ENCODE measurements around the gene REG3G. TPM values are rescaled to one million over a fixed set of nuclear protein-coding genes. Genes with fewer than 3 reads are reported as not detected.

REG3G gene
- total and polyA plus RNA-seq, 10 of the 15 experiments (the other 5 are each of a cell fraction or from before 2014, with no cell fraction given), result 0.33 TPM; not detected in 9

DNA sequence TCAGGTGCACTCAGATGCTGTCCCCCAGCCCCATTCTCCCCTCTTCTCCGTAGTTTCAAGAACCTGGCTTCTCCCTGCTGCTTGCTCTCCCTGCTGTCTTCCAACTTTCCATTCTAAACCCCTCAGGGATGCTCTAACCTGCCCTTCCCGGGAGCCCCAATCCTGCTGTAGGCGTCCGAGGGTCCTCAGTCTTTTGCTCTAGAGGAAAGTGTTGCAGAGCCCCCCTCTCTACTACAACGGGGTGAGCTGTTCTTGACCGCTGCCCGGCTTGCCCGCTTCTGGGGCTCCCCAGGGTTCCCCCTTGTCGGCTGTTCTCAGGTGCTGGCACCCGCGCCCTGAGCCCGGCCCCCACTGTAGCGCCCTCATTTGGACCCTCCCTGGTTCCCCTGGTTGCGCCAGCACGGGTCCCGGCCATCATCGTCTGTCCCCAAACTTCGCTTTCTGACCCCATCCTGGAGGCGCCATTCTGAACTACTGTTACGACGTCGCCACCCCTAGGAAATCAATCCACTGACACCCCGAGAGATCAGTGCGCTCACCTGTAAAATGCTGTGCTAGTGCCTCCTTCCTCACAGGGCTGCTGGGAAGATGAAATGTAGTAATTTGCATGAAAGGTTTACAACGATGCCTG is 31.9 kb upstream of the REG3G start:
- Histone ChIP-seq H3K27ac (ENCODE audit: control insufficient read depth, insufficient read depth) (no peak overlapping the region), H2AFZ (ENCODE audit: control insufficient read depth, low read depth, low read length) (no peak overlapping the region), H3K27me3 (replicated peaks in 1 of 2; ENCODE audit: control insufficient read depth in 2 of 2, insufficient read depth in 2 of 2, low read length in 1 of 2) (peaks cover 2 to 4% of the 10 kb centered on the region in 2 experiments; a peak in 3 of 4 replicates), H3K4me1 (ENCODE audit: control insufficient read depth, insufficient read depth, low read length) (no peaks in the 10 kb centered on the region), H3K4me2 (ENCODE audit: control insufficient read depth, insufficient read depth) (no peak overlapping the region), H3K9me3 (replicated peaks; ENCODE audit: control insufficient read depth, insufficient read depth, low read length) (no peaks in the 10 kb centered on the region), H3K9ac (ENCODE audit: control insufficient read depth, insufficient read depth, low read length) (no peak overlapping the region), H4K20me1 (ENCODE audit: control insufficient read depth, insufficient read depth) (no peaks in the 10 kb centered on the region), H3K36me3 (ENCODE audit: control insufficient read depth in 2 of 2, insufficient read depth in 2 of 2, low read length in 1 of 2) (no peaks in the 10 kb centered on the region), H3K79me2 (ENCODE audit: control insufficient read depth, insufficient read depth, low read length) (no peaks in the 10 kb centered on the region), H3K4me3 (no peak overlapping the region)
- FAIRE-seq (no peak), DNase-seq (ENCODE audit: low read depth, low spot score) (no peak), ATAC-seq (no peak)
- ChIA-PET RAD21 (ENCODE audit: unreplicated experiment) (interaction anchor here (0.8 kb wide), 2 partner anchors 9 to 893 kb away, joined by 3 to 5 read pairs; no protein-coding TSS in a partner anchor), SMC1A (ENCODE audit: uncharacterized antibody, unreplicated experiment) (interaction anchor here (1.3 kb wide), 1 partner anchor 21 kb away, joined by 4 read pairs; no protein-coding TSS in a partner anchor), CTCF (no interaction called here), POLR2A (no interaction called here)
- in situ Hi-C loops (cut with MboI) (no loop called here), intact Hi-C loops (cut with micrococcal nuclease; ENCODE audit: unreplicated experiment) (loop anchor here (2.0 to 5.0 kb wide), 2 partner anchors 225 to 894 kb away; no protein-coding TSS in a partner anchor)
- TF ChIP-seq IRF3 (IDR thresholded peaks at IDR 0.05) (no peak), NRF1 (conservative IDR thresholded peaks at IDR 0.05; ENCODE audit: low read depth, low read length) (no peak), IKZF1 (conservative IDR thresholded peaks at IDR 0.05) (no peak), SPI1 (IDR thresholded peaks at IDR 0.05; ENCODE audit: borderline replicate concordance, insufficient read depth, low read depth, low read length) (no peak), HDGF (IDR thresholded peaks at IDR 0.05) (no peak), FOXM1 (IDR thresholded peaks at IDR 0.05; ENCODE audit: low read depth, low read length) (no peak), WRNIP1 (IDR thresholded peaks at IDR 0.05; ENCODE audit: borderline replicate concordance, low read depth, low read length) (no peak), NFYA (IDR thresholded peaks at IDR 0.05; ENCODE audit: borderline replicate concordance, low read depth, low read length) (no peak), CREB1 (IDR thresholded peaks at IDR 0.05; ENCODE audit: low read depth) (no peak), NR2F1 (conservative IDR thresholded peaks at IDR 0.05) (no peak)
- TF ChIP-seq, protein P1, sequence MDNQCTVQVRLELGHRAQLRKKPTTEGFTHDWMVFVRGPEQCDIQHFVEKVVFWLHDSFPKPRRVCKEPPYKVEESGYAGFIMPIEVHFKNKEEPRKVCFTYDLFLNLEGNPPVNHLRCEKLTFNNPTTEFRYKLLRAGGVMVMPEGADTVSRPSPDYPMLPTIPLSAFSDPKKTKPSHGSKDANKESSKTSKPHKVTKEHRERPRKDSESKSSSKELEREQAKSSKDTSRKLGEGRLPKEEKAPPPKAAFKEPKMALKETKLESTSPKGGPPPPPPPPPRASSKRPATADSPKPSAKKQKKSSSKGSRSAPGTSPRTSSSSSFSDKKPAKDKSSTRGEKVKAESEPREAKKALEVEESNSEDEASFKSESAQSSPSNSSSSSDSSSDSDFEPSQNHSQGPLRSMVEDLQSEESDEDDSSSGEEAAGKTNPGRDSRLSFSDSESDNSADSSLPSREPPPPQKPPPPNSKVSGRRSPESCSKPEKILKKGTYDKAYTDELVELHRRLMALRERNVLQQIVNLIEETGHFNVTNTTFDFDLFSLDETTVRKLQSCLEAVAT (IDR thresholded peaks at IDR 0.05), result no peak
- BruUV-seq (replicated peaks), result no TSS peak
- WGBS (ENCODE audit: insufficient coverage, insufficient replicate concordance, low lambda C conversion rate, missing lambda C conversion rate), result 22% methylated on average over 25 of the region's 25 CpGs
